ENCODE data around the gene MUC5AC.

Gene MUC5AC

DNA sequence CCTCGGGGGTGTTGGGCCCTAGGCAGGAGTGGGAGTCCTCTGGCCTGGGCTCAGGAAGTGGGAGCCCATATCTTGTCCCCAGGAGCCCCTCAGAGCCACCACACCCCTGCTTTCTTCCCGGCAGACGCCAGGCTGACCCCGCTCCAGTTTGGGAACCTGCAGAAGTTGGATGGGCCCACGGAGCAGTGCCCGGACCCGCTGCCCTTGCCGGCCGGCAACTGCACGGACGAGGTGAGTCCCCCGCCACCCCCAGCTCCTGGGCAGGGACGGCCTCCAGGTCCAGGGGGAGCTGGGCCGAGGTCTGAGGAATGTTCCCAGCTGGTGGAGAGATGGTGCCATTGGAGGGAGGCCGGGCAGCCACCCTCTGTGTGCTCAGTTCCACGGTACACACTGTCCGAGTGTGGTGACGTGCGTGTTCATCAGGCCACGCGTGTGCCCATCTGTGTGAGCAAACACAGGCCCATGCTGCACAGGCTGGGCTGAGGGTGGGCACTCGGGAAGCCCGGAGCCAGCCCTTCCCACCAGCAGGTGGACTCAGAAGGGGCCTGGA, 69.9 kb downstream of the MUC5AC start:
- no peak for DNase-seq

- no peak for DNase-seq
Observed at GRCh38 chr11:1228101-1228821, 70.5 kb downstream of the MUC5AC start.

GRCh38 chr11:1228921-1229451, 71.2 kb downstream of the MUC5AC start:
- DNase-seq, result no peak

DNA sequence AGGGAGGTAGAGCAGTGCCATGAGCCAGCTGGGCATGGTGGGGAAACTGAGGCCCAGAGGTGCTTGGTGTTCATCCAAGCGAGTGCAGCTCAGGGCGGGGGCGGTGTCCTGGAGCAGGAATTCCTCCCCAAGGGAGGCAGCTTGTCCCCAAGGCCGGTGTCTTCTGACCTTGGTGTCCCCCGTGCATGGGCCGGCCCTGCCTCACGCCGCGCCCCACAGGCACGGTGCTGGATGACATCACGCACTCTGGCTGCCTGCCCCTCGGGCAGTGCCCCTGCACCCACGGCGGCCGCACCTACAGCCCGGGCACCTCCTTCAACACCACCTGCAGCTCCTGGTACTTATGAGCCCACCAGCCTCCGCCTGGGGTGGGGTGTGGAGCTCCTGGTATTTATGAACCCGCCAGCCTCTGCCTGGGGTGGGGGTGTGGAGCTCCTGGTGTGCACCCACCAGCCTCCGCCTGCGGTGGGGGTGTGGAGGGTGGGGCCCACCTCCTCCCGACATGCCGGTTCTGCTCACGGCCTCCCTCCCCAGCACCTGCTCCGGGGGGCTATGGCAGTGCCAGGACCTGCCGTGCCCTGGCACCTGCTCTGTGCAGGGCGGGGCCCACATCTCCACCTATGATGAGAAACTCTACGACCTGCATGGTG, 71.8 kb downstream of the MUC5AC start:
- DNase-seq, result no peak

DNA sequence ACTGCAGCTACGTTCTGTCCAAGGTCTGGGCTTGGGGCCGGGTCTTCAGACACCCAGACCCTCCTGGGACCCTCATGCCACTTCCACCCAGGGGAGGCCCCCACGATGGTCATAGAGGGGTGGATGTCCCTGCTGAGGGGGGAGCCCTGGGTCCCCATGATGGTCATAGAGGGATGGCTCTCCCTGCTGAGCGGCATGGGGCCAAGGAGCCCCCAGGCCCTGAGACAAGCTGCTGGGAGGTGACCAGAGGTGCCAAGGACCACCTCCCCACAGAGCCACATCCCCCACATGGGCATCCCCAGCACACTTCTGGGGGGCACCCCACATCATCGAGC, 72.3 kb downstream of the MUC5AC start:
- DNase-seq, result no peak

GRCh38 chr11:1230456-1231395, 73.0 kb downstream of the MUC5AC start:
- DNase-seq, result no peak

DNA sequence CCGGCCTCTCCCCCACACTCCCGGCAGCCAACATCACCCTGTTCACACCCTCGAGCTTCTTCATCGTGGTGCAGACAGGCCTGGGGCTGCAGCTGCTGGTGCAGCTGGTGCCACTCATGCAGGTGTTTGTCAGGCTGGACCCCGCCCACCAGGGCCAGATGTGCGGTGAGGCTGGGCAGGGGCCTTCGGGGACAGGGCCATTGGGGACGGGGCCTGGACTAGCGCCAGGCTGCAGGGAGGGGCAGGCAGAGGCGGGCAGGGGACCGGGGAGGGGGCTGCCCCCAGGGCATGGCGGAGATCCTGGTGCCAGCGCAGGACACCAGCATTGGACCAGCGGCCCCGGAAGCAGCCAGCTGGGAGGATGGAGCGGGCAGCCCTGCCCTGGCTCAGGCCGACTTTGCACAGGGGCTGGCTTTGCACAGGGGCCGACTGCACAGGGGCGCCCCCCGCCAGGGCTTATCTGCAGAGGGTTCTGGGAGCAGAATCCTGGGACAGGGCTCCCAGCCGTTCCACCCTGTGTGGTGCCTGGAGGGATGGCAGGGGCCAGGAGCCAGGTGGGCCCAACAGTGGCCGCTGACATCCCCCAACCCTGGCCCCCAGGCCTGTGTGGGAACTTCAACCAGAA, 73.8 kb downstream of the MUC5AC start:
- no peak for DNase-seq

GRCh38 chr11:1232021-1232882, 74.5 kb downstream of the MUC5AC start:
- no peak for DNase-seq

DNA sequence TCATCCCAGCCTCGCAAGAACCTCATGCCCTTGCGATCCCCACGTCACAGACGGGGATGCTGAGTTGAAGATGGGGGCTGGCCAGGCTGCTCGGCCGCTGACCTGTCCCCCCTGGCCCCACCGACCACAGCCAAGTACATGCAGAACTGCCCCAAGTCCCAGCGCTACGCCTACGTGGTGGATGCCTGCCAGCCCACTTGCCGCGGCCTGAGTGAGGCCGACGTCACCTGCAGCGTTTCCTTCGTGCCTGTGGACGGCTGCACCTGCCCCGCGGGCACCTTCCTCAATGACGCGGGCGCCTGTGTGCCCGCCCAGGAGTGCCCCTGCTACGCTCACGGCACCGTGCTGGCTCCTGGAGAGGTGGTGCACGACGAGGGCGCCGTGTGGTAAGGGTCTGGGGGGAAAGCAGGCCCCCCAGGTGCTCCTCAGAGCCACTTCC, 75.1 kb downstream of the MUC5AC start:
- no peak for DNase-seq

- no peak for DNase-seq
Observed at GRCh38 chr11:1233351-1234053, 75.7 kb downstream of the MUC5AC start.

- no peak for DNase-seq
Observed at GRCh38 chr11:1234054-1234720, 76.4 kb downstream of the MUC5AC start.

DNA sequence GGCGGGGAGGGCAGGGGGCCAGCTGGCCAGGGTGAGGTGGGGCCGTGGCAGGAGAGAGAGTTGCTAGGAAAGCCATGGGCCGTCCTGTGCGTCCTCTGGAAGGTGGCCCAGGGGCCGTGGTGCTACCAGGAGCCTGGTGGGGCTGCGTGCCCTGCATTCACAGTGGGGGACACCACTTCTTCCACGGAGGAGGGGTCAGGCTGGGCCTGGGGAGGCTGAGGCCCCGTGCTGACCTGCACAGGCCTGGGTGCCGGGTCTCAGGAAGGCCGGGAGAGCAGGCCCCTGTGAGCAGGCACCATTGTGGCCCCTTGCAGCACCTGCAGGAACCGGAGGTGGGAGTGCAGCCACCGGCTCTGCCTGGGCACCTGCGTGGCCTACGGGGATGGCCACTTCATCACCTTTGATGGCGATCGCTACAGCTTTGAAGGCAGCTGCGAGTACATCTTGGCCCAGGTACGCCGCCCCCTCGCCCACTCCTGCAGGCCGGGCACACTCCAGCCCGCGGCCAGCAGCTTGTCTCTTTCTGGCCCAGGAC, 77.1 kb downstream of the MUC5AC start:
- DNase-seq, result no peak

GRCh38 chr11:1235306-1235900, 77.7 kb downstream of the MUC5AC start:
- DNase-seq, result no peak

DNA sequence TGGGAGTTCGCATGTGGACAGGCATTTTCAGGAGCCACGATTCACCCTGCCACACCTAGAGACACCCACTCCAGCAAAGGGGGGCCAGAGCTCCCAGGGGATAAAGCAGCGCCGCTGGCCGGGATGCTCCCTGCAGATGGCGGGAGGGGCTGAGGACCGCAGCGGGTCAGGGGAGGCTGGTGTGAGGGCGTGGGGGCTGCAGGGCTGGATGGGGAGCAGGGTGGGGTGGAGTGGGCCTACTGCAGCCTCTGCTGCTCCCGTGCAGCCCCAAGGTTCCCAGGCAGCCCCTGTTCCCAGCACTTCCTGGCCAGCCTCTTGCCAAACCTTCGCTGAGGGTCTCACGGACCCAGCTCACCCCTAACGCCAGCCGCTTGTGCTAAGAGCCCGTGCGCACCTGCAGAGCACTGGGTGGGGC, 78.2 kb downstream of the MUC5AC start:
- no peak for DNase-seq

GRCh38 chr11:1236316-1237127, 78.8 kb downstream of the MUC5AC start:
- DNase-seq, result no peak

DNA sequence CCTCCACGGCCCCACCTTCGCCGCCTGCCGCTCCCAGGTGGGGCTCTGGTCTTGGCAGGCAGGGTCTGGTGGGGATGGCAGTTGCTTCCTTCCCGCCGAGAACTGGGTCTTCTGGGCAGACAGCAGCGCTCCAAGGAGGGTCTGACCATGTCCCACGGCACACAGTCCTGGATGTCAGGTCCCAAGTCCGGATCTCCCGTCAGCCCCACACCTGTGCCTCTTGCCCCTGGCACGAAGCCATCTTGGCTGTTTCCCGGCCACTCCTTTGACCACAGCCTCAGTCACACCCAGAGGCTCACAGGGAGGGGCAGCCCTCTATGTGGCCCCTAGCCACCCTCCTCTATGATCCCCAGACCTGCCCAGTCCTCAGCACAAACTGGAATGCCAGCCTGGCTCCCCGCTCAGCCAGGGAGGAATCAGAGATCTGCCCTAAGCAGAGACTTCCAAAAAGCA, 79.4 kb downstream of the MUC5AC start:
- DNase-seq, result no peak

GRCh38 chr11:1237851-1238250, 80.1 kb downstream of the MUC5AC start:
- no peak for DNase-seq

- DNase-seq, result no peak
Observed at GRCh38 chr11:1238767-1239595, 81.2 kb downstream of the MUC5AC start.

Data from NK-92 treated with Interleukin-12 subunit alpha and Interleukin-12 subunit beta, amount 100 ng/mL, for 24 hours (cell line).